WTC11 (cell line): ENCODE data around the gene LASP1. TPM values are rescaled to one million over a fixed set of nuclear protein-coding genes. Genes with fewer than 3 reads are reported as not detected.
A peak's percentile ranks its signal among the peaks of the same experiment; 100 is the strongest.

ENCODE experiments used
- ATAC-seq: fragments of 200-7000 bp; cut with Tn5 transposase; 2 replicates; pipeline ENCODE4 v1.10.0; 2021; ENCODE audit warnings: mild to moderate bottlenecking, moderate library complexity
- CTCF ChIA-PET: fragments of 300-600 bp; sonication (Branson Sonifier 250); formaldehyde crosslinking; loops from one replicate; lab custom pipeline; 2021; ENCODE audit warnings: antibody characterized with exemption; lab: Charles Lee
- POLR2A ChIA-PET: fragments of 350-600 bp; sonication (Branson Sonifier 250); formaldehyde crosslinking; loops from one replicate; lab custom pipeline; 2021; ENCODE audit warnings: antibody characterized with exemption; lab: Charles Lee
- DNase-seq: peaks from one replicate; pipeline ENCODE4 v3.0.0; 2021; ENCODE audit warnings: low spot score
- H3K27ac Mint-ChIP-seq: 2 replicates; pipeline ENCODE4 v1.8.0; 2021; ENCODE audit warnings: mixed read lengths
- H3K27me3 Mint-ChIP-seq: 2 replicates; pipeline ENCODE4 v1.8.0; 2021; ENCODE audit warnings: low read depth, mild to moderate bottlenecking, moderate library complexity, mixed read lengths
- H3K36me3 Mint-ChIP-seq: 2 replicates; pipeline ENCODE4 v1.8.0; 2021; ENCODE audit warnings: mixed read lengths
- H3K4me1 Mint-ChIP-seq: 2 replicates; pipeline ENCODE4 v1.8.0; 2022; ENCODE audit warnings: mixed read lengths
- H3K4me3 Mint-ChIP-seq: 2 replicates; pipeline ENCODE4 v1.8.0; 2021; ENCODE audit warnings: mild to moderate bottlenecking, moderate library complexity, mixed read lengths
- H3K9me3 Mint-ChIP-seq: 2 replicates; pipeline ENCODE4 v1.8.0; 2021; ENCODE audit warnings: mixed read lengths
- AR ChIP-seq: fragments of 250-450 bp; sonication (Bioruptor Pico); IDR thresholded peaks from 2 replicates; pipeline ENCODE4 v1.9.0; 2021; ENCODE audit warnings: mild to moderate bottlenecking
- ATF1 ChIP-seq: sonication (generic); formaldehyde crosslinking; IDR thresholded peaks from 2 replicates; pipeline ENCODE4 v1.8.1; 2023; ENCODE audit warnings: mild to moderate bottlenecking, moderate library complexity, missing genetic modification reagents
- CREB1 ChIP-seq: sonication (generic); formaldehyde crosslinking; IDR thresholded peaks from 2 replicates; pipeline ENCODE4 v1.8.0; 2023; ENCODE audit warnings: mild to moderate bottlenecking, missing genetic modification reagents
- CREM ChIP-seq: sonication (generic); formaldehyde crosslinking; IDR thresholded peaks from 2 replicates; pipeline ENCODE4 v1.8.1; 2022; ENCODE audit warnings: mild to moderate bottlenecking, missing genetic modification reagents, moderate library complexity
- EMX1 ChIP-seq: fragments of 250-450 bp; sonication (Bioruptor Pico); IDR thresholded peaks from 2 replicates; pipeline ENCODE4 v1.8.0; 2021; ENCODE audit warnings: mild to moderate bottlenecking
- ESRRA ChIP-seq: sonication (generic); formaldehyde crosslinking; IDR thresholded peaks from 2 replicates; pipeline ENCODE4 v1.8.1; 2022; ENCODE audit warnings: mild to moderate bottlenecking, missing genetic modification reagents, borderline replicate concordance
- GRHL2 ChIP-seq: fragments of 250-450 bp; sonication (Bioruptor Pico); IDR thresholded peaks from 2 replicates; pipeline ENCODE4 v1.8.0; 2022; ENCODE audit warnings: mild to moderate bottlenecking, moderate library complexity; ENCODE audit not compliant: insufficient replicate concordance, severe bottlenecking
- IRF2 ChIP-seq: sonication (generic); formaldehyde crosslinking; IDR thresholded peaks from 2 replicates; pipeline ENCODE4 v1.8.0; 2022; ENCODE audit warnings: low read depth, missing genetic modification reagents, borderline replicate concordance
- NFATC4 ChIP-seq: fragments of 250-450 bp; sonication (Bioruptor Pico); IDR thresholded peaks from 2 replicates; pipeline ENCODE4 v1.9.0; 2021; ENCODE audit warnings: mild to moderate bottlenecking
- NR2C2 ChIP-seq: sonication (generic); formaldehyde crosslinking; IDR thresholded peaks from 2 replicates; pipeline ENCODE4 v1.8.0; 2022; ENCODE audit warnings: mild to moderate bottlenecking, missing genetic modification reagents
- PRRX2 ChIP-seq: fragments of 250-450 bp; sonication (Bioruptor Pico); IDR thresholded peaks from 2 replicates; pipeline ENCODE4 v1.8.0; 2021; ENCODE audit warnings: mild to moderate bottlenecking
- SOX15 ChIP-seq: fragments of 250-450 bp; sonication (Bioruptor Pico); IDR thresholded peaks from 2 replicates; pipeline ENCODE4 v1.9.0; 2021; ENCODE audit warnings: mild to moderate bottlenecking
- STAT6 ChIP-seq: sonication (generic); formaldehyde crosslinking; conservative IDR thresholded peaks from 2 replicates; pipeline ENCODE4 v1.8.1; 2023; ENCODE audit warnings: mild to moderate bottlenecking, low read depth, missing genetic modification reagents, moderate library complexity
- ZMAT4 ChIP-seq: fragments of 250-450 bp; sonication (Bioruptor Pico); IDR thresholded peaks from 2 replicates; pipeline ENCODE4 v1.9.0; 2021; ENCODE audit warnings: mild to moderate bottlenecking
- ZNF121 ChIP-seq: sonication (generic); formaldehyde crosslinking; IDR thresholded peaks from 2 replicates; pipeline ENCODE4 v1.8.0; 2023; ENCODE audit warnings: missing genetic modification reagents
- ZNF423 ChIP-seq: fragments of 250-450 bp; sonication (Bioruptor Pico); IDR thresholded peaks from 2 replicates; pipeline ENCODE4 v2.1.2; 2022; ENCODE audit warnings: mild to moderate bottlenecking, moderate library complexity
- ZNF671 ChIP-seq: fragments of 250-450 bp; sonication (Bioruptor Pico); IDR thresholded peaks from 2 replicates; pipeline ENCODE4 v1.8.0; 2021; ENCODE audit warnings: mild to moderate bottlenecking
- total RNA-seq: library from RNA; stranded (reverse); gene quantifications from 3 replicates; pipeline ENCODE4 v1.2.3, GENCODE V29; 2021
- TF ChIP-seq, protein P1 (sequence below): sonication (generic); formaldehyde crosslinking; conservative IDR thresholded peaks from 2 replicates; pipeline ENCODE4 v1.8.1; 2022; ENCODE audit warnings: mild to moderate bottlenecking, missing genetic modification reagents

LASP1 gene
- total RNA-seq, 1 experiment from 2014 or later, result 139 TPM

DNA sequence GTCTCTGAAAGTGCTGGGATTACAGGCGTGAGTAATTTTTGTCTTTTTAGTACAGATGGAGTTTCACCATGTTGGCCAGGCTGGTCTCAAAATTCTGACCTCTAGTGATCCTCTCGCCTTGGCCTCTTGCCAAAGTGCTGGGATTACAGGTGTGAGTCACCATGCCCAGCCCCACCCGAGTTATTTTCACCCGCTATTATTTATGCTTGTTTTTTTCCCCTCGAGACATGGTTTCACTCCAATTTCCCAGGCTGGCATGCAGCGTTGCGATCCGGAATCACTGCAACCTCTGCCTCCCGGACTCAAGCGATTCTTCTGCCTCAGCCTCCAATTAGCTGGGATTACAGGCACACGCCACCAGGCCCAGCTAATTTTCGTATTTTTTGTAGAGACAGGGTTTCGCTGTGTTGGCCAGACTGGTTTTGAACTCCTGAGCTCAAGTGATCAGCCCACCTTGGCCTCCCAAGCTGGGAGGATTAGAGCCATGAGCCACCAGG is 25.5 kb upstream of the LASP1 start:
- Mint-ChIP-seq H3K9me3 (no peaks in the 10 kb centered on the region), H3K27me3 (no peaks in the 10 kb centered on the region), H3K36me3 (peaks cover 20% of the 10 kb centered on the region), H3K27ac (peak overlapping the region; percentile 12; the same call in 1 of the 2 replicates), H3K4me3 (no peak overlapping the region), H3K4me1 (peaks cover 6% of the 10 kb centered on the region; the same call in 1 of the 2 replicates)
- ChIA-PET CTCF (interaction anchor here (0.6 to 1.3 kb wide), 7 partner anchors 9 to 139 kb away, joined by 3 to 4 read pairs (median 3); partner anchors contain the start of gene RPL23), POLR2A (interaction anchor here (0.6 to 1.9 kb wide), 4 partner anchors 10 to 370 kb away, joined by 4 to 9 read pairs (median 4); partner anchors contain the start of genes LASP1 and RPL23)
- TF ChIP-seq NFATC4 (CRISPR knock-in tag), result no peak
- no peak for TF ChIP-seq SOX15
- TF ChIP-seq PRRX2 (CRISPR knock-in tag), result no peak
- TF ChIP-seq IRF2 (CRISPR knock-in tag), result no peak
- no peak for TF ChIP-seq CREM (CRISPR knock-in tag)
- TF ChIP-seq CREB1, result no peak
- TF ChIP-seq ATF1 (CRISPR knock-in tag), result no peak
- no peak for TF ChIP-seq AR
- no peak for TF ChIP-seq ZNF423 (CRISPR knock-in tag)
- no peak for TF ChIP-seq NR2C2 (CRISPR knock-in tag)
- no peak for TF ChIP-seq ZMAT4 (CRISPR knock-in tag)
- TF ChIP-seq, protein P1, sequence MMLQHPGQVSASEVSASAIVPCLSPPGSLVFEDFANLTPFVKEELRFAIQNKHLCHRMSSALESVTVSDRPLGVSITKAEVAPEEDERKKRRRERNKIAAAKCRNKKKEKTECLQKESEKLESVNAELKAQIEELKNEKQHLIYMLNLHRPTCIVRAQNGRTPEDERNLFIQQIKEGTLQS (CRISPR knock-in tag), result no peak
- no peak for TF ChIP-seq ESRRA (CRISPR knock-in tag)
- no peak for TF ChIP-seq GRHL2
- no peak for TF ChIP-seq ZNF121 (CRISPR knock-in tag)
- no peak for DNase-seq
- no peak for ATAC-seq

DNA sequence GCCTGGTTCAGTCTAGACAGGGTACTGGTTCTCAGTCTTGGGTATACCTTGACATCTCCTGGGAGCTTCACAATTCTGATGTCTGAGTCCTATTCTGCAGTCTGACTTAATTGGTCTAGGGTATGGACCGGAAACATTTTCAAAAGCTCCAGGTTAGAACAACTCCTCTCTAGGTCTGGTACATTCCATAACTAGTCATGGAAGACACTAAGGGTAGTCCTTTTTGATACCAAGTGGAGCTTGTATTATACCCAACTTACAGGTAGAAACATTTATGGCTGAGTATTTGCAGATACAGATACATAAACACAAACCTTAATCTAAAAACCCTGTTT is 21.3 kb upstream of the LASP1 start:
- no peak for DNase-seq
- peaks cover 60% of the 10 kb centered on the region for H3K36me3 Mint-ChIP-seq
- H3K4me3 Mint-ChIP-seq, result no peak overlapping the region
- TF ChIP-seq EMX1 (CRISPR knock-in tag) (peak; percentile 69; the same call in 1 of the 2 replicates), STAT6 (CRISPR knock-in tag) (no peak), ZNF671 (0 out of 2 replicates have a peak, but pooled peaks have one; percentile 14)
- CTCF ChIA-PET, result no interaction called here
- peaks cover 30% of the 10 kb centered on the region for H3K4me1 Mint-ChIP-seq
- no peaks in the 10 kb centered on the region for H3K9me3 Mint-ChIP-seq
- H3K27me3 Mint-ChIP-seq, result no peaks in the 10 kb centered on the region; the same call in 1 of the 2 replicates
- H3K27ac Mint-ChIP-seq, result no peak overlapping the region
- ATAC-seq, result no peak
- POLR2A ChIA-PET, result interaction anchor here (0.5 to 1.1 kb wide), 2 partner anchors 23 to 123 kb away, joined by 3 read pairs; partner anchors contain the start of gene CWC25
